Epidermal melanocyte (primary cell): ENCODE measurements around the gene AHRR.

Experiments used
- DNase-seq: peaks from one replicate; pipeline ENCODE4 v3.0.0; 2011; ENCODE audit warnings: low spot score; ENCODE audit not compliant: insufficient read length

The AHRR gene

DNA sequence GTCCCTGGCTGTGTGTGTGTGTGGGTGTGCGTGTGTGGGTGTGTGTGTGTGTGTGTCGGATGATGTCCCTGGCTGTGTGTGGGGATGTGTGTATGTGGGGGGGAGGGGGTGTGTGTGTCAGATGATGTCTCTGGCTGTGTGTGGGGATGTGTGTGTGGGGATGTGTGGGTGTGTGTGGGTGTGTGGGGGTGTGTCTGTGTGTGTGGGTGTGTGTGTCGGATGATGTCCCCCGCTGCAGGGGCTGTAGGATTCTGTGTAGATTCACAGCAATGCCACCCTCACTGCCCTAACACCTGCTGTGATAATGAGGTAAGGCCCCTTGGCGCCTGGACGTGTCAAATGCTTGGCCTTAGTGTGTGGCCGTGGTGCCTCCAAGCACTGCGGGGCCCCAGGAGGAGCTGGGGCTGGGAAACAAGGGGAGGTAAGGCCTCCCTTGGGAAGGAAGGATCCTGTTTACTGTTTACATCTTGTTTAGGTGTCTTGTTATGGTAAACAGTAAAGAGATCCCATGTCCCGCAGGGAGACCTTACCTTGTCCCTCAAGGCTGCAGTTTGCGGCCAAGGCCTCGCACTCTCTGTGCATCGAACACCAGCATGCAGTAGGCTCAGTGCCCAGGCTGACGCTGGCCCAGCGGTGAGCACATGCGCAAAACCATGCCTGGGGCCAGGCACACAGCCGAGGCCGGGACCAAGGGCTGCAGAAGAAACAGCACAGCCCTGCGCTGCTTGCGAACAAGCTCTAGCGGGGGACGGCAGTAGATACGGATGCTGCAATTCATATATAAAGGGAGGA lies 24.1 kb downstream of the AHRR start:
- DNase-seq, result no peak

DNA sequence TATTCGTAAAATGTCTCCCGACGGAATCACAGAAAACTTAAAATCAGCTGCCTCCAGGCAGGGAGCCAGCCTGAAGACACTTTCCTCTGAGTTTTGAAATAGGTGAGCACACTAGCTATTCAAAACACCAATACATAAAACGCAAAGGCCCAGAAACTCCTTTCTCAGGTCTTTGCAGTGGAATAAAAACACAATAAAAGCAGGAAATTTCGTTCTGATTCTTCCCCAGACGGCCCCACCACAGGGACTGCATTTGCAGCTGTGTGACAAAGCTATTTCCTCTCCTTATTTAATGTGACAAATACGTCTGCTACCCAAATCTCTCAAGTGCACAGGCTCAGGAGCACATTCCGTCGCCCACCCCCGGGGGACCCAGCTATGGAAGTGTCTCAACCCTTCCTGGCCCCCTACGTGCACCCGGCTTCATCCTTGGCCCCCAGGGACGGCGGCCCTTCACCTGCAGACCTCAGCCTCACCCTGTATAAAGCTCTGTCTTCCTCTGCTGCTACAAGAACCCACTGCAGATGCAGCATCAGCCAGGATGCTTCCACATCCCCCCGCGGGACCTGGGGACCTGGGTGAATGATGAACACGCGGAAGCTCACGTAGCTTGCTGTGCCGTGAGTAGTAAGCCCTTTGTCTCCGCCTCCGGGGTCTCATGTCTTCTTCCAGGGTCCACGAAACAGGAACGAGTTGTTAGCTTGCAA lies 24.9 kb downstream of the AHRR start:
- no peak for DNase-seq

DNA sequence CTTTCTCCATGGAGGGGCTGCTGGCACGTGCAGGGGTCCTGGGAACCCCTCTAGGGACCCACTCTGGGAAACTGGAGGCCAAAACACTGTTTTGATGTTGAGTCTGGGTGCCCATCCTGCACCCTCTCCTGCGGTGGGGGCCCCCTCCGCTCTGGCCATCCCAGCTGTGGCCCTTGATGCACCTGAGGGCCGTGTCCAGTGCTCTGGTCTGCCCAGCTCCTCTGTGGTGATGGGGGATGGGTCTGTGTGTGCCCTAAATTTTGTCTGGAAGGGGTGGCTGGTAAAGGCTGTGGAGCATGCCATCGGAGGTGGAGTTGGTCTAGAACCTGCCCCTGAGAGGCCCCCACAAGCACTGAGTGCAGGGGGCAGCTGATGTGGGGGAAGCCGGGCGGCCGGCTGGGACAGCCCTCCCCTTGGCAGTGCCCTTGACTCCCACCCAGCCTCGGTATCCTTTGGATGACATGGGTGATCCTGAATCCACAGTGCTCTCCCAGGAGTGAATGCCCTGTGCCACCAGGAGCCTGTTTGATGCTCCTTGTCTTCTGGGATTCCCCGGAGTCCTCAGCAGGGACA lies 26.3 kb downstream of the AHRR start:
- DNase-seq, result no peak

DNA sequence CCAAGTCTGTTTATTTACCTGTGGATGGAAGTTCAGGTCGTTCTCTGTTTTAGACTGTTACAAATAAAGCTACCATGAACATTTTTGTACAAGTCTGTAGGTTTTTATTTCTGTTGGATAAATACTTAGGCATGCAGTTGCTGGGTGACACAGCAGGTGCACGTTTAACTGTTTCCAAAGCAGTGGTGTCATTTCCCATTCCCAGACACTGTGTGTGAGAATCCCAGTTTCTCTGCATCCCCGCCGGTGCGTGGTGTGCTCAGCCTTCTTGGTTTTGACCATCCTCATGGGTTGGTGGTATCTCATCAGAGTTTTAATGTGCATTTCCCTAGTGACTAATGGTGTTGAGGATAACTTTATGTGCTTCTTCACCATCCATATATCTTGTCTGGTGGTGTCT lies 27.2 kb downstream of the AHRR start:
- no peak for DNase-seq

DNA sequence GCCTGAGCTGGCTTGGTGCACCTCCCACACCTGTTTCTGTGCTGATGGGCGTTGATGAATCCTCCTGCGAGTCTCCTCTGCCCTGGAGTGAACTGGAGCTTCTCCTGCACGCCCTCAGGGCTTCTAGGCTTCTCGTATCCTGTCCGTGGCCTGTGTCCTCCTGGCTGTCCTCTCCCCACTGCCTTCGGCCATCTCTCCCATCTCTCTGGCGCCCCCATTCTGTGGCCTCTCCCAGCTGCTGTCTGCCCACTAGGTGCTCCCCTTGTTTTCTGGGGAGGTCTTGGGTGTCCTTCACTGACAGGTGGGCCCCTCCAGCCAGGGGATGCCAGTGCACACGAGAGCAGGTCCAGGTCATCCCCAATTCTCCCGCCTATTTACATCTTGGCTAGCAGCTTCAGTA lies 28.8 kb downstream of the AHRR start:
- DNase-seq, result no peak

DNA sequence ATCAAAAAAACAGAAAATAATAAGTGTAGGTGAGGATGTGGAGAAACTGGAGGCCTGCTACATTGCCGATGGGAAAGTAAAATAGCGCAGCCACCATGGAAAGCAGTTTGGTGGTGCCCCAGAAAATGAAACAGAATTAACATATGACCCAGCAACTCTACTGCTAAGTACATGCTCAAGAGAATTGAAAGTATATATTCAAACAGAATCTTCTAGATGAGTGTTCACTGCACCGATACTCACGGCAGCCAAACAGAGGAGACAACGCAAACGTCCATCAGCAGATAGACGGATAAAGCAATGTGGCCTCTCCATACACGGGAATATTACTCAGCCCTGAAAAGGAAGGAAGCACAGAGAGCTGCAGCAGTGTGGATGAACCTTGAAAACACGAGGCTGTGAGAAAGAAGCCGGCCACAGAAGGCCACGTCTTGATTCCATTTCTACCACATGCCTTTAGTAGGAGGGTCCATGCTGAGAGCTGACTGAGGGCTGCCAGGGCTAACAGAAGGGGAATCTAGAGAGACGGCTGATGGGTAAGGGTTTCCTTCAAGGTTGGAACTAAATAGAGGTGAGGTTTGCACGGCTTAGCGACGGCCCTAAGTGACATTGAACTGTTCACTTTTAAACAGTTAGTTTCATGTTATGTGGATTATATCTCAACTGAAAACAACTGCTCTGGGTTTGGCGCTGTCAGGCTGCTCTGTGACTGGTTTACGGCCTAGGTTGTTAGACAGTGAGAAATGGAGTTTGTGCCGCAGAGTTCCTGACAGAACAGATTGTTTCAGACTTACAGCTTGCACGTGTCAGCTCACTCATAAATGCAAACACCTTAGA lies 29.8 kb downstream of the AHRR start:
- no peak for DNase-seq

DNA sequence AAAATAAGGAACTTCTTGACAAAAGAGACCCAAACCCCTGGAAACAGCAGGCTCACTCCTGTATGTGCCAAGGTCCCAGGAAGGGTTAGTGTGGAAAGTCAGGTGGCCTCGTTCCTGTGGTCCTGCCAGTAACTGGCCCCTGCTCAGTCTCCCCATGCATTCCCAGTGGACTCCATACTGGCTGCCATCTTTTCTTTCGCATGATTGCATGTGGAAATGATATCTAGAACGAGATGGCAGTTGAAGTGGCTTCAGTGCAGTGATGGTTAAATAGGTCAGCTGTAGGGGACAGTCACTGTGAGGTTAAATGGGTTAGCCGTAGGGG lies 30.4 kb downstream of the AHRR start:
- DNase-seq, result no peak

DNA sequence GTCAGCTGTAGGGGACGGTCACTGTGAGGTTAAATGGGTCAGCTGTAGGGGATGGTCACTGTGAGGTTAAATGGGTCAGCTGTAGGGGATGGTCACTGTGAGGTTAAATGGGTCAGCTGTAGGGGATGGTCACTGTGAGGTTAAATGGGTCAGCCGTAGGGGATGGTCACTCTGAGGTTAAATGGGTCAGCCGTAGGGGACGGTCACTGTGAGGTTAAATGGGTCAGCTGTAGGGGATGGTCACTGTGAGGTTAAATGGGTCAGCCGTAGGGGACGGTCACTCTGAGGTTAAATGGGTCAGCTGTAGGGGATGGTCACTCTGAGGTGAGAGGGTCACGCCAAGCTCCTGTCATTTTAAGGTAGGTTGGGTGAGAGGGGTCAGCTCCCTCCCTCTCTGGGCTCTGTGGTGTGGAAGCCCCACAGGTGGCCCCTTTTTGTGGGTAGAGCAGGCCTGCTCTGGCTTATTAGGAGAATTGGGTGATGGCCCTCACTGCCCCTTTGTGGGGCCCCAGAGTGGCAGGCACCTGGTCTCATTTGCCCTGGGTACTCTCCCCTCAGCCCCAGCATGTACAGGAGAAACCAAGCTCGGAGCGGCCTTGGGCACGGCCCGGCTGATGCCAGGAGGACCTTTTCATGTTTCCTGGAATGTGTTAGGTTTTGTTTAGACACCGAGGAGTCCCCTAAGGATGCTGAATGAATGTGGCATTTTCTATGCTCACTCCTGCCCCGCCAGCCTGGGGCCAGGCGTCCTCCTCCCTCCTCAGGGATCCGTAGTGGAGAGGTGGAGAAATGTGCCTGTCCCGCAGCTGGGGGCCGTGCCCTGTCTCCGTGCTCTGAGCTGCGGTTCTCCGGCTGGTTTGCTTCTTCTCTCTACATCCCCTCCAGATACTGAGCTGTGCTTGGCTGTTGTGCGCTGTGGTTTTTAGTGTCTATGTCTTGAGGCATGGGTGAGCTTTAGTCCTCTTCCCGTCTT lies 31.4 kb downstream of the AHRR start:
- DNase-seq, result no peak

DNA sequence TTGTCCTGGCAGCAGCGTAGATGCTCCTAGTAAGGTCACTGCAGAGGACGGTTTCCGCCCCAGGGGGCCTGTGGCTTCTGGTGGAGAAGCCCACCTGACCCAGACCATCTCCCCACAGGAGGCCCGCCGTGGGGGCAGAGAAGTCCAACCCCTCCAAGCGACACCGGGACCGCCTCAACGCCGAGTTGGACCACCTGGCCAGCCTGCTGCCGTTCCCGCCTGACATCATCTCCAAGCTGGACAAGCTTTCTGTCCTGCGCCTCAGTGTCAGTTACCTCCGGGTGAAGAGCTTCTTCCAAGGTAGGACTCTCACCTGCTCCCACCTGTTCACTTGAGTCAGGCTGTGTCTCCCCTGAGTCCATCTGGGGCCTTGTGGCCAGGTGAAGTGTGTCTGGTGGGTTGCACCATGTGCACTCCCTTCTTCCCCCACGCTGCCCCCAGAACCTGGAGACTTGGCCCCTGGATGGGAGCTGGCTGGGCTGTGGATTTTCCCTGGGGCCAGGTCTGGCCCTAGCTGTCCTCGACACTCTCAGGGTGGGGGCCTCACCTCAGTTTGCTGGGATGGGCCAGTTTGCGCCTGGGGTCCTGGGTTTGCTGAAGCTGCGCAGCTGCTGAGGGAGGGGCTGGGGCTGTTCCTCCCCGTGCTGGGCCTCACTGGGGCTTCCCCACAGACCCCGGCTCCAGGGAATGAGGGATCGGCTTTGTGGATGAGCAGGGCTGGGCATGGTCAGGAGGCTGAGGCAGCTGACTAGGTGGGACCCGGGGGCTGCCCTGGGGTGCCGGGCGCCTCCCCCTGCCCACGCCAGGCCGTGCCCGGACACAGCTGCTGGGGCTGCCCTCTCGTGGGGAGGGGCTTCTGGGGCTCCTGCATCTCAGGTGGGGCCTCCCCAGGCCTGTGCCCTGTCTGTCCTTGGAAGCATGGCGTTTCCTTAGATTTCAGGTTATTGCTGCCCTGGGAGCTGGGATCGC lies 32.4 kb downstream of the AHRR start:
- DNase-seq, result no peak

DNA sequence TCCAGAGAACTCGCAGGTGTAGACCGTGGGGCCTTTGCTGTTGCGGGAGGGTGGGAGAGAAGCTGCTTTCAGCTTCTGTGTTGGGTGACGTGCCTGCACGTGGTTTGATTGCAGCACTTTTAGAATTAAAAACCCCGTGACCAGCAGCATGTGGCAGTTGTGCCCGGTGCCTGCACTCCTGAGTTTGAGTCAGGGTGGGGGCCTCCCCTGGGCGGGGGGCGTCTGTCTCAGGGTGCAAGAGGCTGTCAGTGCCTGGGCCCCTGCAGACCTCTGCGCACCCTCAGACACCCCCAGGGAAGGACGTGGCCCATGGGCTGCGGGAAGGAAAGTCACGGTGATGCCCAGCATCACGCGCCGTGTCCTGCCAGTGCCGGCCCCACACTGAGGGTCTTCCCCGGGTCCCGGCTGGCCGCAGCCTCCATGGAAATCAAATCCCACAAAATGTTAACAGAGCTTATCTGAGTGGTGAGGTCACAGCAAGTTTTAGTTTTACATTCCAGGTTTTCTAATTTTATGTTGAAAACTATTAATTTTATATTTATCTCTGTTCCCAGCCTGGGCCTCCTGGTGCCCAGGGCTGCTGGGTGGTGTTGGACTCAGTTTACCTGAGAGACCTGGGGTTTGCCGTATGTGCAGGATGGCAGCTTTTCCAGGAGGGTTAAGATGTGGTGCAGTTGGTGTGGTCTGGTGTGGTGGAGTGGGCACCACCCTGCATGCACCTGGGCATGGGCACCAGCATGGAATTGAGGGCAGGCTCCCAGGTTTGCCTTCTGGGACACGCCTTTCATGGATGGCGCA lies 33.3 kb downstream of the AHRR start:
- no peak for DNase-seq

DNA sequence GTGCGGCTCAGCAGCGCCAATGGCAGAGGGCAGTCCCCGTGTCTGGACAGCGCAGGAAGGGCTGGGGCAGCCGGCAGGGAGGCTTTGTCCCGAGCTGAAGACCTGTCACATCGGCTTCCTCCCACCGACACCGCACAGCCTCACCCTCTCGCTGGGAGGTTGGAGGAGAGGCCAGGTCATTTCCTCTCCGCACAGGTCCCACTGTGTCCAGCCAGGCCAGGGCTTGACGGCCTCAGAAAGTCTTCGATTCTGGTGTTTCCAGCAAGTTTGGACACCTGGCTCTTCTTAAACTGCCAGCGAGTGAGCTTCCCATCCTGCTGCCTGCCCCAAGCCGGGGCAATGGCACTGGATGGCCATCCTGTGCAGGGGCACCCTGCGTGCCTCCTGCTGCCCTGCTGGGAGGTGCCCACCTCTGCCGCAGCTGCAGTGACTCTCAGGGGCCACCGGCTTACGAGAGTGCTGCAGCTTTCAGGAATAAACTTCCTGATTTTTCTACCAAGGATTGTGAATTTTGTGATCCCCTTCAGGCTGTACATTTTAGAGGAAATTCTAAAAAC lies 33.9 kb downstream of the AHRR start:
- DNase-seq, result no peak

DNA sequence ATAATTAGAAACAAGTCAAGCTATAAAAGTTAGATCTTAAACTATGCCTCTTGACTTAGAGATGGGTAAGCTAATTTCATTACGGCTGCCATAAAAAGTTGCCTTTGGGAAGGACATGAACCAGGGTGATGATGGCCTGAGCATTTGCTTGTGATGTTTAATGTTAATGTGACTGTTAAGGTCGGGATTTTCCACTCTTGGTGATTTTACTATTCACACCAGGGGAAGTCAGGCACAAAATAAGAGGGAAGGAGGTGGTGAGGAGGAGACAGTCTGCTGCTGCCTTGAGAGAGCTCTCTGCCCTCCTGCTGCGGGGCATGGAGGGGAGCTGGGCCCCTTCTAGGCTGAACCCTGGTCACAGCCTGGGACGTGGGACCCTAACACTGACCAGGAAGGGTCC lies 34.4 kb downstream of the AHRR start:
- no peak for DNase-seq

DNA sequence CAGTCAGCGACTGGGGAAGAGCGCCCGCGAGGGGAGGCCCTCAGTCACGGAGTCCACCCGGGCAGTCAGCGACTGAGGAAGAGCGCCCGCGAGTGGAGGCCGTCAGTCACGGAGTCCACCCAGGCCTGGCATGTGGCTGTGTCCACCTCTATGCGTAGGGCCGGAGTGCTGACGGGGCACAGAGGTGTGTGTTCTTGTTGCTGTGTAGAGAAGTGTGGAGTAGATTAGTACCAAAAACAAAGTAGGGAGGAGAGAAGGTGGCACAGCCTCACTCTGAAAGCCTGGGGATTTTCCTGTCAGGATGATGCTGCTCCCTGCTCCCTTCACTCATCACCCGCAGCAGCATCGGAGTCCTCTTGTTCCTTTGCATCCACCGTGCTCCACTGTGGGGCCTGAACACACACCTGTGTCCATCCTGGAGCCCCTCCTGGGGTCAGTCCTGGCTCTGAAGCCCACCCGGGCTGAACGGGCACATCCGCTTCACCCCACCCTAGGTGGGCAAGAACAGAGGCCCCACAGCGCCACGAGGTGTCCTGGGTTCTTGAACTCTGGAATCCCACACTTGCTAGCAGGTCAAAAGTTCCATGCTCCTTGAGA lies 37.9 kb downstream of the AHRR start:
- DNase-seq, result no peak

DNA sequence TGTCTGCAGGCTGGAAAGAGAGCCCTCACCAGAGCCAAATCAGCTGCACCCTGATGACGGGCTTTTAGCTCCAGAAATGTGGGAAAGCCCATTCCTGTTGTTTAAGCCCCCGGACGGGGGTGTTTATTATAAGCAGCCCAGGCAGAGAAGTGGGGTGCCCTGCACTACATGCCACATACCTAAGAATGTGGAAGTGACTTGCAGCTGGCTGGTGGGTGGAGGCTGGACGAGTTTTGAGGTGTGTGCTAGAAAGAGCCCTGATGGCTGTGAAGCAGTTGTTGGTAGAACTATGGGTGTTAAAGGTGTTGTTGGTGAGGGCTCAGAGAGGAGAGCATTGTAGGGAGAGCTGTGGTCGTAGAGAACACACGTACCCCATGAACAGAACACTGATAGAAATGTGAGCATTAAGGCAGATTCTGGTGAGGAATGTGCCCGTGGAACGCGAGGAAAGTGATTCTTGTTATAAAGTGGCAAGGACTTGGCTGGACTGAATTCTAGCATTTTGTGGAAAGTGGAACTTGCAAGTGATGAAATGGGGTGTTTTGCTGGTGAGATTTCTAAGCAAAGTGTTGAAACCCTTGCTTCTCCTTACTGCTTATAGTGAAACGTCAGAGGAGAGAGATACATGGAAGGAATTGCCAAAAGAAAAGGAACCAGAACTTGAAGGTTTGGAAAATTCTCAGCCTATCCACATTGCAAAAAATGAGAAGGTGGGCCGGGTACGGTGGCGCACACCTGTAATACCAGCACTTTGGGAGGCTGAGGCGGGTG lies 38.9 kb downstream of the AHRR start:
- DNase-seq, result no peak

DNA sequence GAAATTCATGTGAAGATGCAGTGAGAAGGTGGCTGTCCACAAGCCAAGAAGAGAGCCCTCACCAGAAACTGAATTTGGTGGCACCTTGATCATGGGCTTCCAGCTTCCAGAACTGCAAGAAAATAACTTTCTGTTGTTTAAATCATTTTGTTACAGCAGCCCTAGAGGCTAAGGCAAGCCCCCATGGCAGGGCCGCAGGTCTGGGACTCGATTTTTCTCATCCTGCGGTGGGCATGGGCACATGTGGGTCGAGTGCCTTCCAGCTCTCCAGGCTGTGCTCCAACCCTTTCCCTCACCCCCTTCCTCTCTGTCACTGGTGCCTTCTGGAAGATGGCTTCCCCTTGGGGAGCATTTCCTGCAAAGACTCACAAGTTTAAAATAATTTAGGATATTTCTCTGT lies 40.7 kb downstream of the AHRR start:
- DNase-seq, result no peak

DNA sequence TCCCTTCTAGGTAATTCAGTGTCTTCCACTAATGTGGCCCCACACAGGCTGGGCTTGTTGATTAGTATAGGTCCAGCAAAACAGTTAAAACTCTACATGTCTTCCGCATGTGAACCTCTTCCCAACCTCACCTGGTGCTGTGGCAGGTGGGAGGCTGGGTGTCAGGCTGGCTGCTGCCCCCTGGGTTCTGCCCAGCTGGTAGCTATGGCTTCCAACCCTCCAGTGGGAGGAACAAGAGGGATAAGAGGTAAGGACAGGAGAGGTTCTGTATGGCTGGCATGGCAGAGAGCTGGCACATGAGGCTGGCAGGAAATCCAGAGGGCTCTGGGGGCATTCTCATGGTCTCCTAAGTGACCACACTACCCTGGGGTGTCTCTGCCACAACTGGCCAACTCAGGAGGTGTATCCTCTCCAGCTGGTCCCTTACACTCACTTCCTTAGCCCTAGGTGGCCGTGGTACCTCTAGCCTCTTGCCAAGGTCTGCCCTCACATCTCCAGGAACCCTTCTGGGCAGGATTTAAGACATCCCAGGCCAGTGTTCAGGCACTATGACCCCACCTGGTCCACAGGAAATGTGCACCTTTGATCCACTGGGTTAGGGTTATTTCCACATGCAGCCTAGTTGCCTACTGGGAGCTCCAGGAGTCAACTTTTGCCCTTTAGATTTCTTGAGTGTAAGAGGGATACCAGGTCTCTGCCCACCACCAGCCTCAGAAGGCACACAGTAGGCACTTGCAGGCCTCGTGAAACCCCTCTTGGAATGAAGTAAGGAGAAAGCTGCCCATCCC lies 41.7 kb downstream of the AHRR start:
- DNase-seq, result no peak

DNA sequence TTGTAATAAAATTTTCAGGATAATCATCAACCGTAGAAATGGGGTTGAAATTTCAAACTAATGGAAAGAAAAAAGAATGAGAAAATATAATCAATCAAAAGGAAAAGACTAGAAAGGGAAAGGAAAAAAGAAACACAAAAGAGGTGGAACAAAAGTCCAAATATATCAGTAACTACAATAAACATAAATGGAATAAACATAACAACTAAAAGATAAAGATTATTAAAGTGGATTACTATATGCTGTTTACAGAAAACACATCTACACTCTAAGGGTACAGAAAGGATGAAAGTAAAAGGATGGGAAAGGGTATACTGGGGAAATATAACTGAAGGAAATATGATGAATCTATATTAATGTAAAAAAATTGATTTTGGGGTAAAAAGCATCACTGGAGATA lies 43.0 kb downstream of the AHRR start:
- no peak for DNase-seq
